GM18861 (cell line): ENCODE measurements around the gene MAML3.
A peak's percentile ranks its signal among the peaks of the same experiment; 100 is the strongest.

Experiments used
- ATAC-seq: cut with Tn5 transposase; IDR thresholded peaks from one replicate; pipeline ENCODE4 v1.9.1; 2021; ENCODE audit not compliant: unreplicated experiment

The MAML3 gene

DNA sequence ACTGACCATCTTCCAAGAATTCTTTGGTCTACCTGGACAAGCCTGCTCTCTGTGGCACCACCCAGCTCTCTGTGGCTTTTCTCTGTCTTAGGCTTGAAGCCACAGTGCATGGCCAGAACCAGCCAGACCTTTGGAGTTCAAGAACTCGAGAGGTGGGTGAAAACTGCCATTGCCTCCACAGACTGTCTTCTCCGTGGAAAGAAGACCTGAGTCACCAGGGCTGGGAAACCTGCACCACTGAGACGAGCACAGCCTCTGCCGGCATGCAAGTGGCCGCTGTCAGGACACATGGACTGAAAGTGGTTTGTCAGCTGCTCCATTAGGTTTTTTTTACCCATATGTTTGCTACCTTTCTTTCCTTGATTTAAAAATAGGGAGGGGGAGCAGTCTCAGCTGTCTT is 413.9 kb downstream of the MAML3 start:
- no peak for ATAC-seq

DNA sequence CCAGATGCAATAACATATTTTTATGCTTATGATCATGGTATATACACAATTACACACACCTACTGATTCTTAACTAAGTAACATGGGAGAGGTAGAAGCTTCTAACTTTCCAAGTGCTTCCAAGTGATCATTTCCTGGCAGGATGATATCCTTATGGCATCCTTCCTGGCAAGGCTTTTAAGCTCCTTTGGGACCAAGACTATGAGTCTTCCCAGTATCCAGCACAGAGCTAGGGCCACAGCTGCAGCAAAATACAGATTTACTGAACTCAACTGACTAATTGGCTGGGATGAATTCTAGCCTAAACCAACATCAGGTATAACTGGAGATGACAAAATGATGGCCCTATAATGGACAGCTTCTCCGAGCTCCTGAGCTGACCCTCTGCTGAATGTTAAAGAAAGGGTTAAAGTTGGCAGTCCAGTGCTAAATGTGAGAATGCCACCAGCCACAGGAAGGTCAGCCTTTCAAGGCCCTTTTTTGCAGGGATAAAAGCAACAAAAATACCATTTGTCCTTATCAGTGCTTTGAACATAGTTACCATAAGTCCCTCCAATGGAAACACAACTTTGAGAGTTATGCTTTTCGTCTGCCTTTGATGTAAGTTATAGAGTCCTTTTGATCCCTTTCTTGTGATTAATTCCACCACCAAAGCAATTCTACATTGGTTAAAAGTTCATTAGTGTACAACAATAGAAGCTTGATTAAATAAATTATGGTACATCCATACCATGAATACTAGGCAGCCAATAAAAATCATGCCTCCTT is 415.0 kb downstream of the MAML3 start:
- ATAC-seq: no peak

DNA sequence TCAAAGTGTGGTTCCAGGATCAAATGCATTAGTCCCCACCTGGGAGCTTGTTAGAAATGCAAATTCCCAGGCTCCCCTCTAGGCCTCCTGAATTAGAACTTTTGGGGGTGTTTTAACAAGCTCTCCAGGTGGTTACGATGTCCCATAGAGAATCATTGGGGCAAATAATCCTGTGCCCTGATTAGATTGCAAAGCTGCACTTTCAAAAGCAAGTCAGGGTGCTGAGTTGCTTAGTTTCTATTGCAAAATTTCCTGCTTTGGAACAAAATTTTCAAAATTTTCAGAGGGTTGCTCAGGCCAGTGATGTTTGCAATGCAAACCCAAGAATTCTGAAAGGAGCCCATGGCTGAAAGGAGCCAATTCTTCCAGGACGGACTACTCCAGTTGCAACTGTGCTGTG is 417.3 kb downstream of the MAML3 start:
- no peak for ATAC-seq

DNA sequence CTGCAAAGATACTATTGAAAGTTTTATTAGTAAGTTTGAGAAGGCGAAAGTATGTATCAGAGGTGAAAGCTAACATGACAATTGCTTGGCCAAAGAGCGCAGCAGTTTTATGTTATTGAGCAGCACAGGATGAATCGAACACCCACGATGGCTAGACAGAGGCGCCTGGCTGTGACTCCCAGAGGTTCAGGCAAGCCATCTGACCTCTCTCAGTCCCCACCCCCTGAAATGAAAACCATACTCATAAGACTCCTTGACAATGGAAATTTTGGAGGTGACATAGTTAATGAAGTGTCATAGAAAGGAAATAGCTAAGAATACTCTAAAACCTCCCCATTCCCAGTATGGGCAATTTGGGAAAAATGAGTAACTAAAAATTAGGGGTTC is 417.7 kb downstream of the MAML3 start:
- no peak for ATAC-seq

DNA sequence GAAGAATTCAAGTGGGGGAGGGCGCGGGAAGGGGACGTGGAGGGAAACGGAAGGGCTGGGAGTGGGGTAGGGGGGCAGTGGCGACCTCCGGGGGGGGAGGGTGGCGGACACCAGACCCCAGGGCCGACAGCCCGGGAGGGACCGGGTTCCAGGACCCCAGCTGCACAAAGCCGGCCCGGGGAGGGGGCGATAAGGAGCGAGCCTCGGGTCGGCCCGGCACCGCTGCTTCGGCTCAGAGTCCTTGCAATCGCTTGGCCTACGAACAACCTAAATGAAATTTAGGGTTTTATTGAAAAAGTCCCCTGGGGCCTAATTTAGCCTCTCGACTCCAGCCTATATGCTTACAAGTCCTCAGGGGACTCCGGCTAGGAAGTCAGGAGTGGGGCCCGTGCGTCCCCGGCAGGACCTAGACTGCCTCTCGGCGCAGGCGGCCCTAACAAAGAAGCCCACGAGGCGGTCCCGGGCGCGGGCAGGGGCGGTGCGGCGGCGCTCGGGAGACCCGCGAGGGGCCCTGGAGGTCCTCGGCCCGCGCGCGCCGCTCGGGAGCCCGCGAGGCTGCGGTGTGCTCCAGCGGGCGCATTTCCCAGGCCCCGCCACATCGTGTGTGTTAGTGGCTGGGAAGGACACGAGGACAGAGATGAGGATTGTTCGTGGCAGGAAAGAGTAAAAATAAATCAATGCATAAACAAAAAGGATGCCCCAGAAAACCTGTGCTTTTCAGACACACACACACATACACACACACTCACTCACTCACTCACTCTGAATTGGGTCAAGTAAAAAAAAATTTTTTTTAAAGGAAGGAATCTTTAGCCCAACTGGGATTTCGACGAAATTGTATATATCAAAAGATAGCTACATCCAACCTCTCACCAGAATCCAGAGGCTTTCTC is 418.4 kb downstream of the MAML3 start:
- ATAC-seq: no peak

DNA sequence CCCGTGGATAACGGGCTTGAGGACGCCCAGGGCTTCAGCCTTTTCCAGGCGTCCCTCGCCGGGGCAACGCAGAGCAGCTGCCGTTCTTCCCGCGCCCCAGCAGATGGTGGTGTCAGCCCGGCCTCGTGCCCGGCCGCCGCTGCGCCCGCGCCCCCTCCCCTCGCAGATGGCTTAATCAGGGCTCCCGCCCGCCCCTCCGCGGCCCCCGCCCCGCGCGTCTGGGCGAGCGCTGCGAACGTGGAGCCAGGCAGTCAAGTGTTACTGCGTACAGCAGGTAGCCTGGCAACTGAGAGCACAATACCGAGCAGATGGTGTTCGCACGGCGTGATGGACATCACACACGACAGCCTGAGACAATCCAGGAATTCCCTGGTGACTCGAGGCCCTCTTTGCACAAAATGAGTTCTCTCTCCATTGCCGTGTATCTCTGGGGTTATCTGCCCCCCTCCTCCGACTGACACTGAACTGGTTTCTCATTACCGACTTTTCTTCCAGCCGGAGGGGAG is 419.1 kb downstream of the MAML3 start:
- peak; percentile 62 for ATAC-seq

DNA sequence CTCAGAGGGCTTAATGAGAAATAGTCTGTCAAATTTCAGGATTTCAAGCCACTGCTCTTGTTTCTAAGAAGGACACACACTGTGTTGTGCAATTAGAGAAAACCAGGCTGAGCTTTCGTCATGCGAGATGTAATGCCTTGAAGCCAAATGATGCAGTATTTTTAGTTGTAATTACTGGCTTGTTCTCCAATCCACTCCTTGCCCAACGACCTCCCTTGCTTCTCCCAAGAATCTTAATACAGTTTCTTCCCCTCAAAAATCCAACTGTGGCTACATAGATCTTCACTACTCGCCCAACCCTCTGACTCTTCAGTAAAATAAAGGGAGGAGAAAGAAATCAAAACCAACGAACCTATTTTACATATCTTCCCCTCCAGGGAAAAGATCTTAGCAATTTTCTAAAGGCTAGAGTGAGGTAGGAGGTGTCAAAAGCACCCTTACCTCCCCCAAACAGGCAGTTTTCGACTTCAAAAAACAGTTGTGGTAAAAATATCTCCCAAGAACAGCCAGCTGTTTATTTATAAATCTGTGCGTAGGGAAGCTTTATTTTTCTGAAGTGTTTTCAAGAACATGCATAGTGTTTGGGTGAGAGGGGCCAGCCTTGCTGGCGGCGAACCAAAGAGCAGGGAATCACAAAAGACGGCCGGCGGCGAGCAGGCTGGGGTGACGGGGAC is 419.6 kb downstream of the MAML3 start:
- ATAC-seq: no peak

DNA sequence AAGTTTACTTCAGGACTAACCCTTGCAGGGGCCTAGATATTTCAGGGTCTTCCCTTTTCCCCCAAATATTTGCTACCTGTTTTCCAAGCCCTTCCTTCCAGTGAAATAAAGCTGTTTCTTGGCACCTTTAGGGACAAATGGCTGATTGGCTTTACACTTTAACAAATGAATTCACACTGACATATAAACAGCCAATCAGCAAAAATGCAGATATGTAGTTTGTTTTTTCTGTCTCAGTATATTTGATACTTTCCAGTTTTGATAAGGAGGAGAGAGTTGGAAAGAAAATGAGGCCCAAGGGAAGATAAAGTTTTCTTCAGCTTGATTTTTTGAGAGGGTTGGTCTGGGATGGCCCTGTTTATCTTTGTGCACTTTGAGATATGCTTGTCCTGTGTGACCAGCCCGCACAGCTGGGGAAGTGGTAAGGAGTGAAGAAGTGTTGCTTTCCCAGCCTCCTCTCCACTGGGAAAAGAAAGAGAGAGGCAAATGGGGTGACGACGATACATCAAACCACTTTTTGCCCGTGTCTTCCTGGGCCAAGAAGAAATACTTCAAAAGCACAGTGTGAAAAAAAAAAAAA is 420.9 kb downstream of the MAML3 start:
- no peak for ATAC-seq

DNA sequence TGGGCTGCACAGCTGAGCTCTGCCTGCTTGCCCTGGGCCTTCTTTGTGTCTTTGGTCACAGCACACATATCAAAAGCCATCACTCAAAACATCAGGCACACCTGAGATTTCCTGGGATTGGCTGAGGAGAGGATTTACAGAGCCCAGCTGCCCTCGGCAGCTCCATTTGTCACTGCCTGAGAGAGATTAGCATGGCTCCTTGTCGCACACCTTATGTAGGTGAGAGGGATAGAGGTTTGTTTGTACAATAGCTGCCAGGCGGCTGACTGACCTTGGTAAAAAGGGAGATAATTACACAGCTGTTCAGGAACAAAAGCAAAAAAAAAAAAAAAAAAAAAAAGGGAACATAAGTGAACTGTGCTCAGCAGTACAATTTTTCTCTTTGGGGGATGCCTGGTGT is 425.1 kb downstream of the MAML3 start:
- no peak for ATAC-seq

DNA sequence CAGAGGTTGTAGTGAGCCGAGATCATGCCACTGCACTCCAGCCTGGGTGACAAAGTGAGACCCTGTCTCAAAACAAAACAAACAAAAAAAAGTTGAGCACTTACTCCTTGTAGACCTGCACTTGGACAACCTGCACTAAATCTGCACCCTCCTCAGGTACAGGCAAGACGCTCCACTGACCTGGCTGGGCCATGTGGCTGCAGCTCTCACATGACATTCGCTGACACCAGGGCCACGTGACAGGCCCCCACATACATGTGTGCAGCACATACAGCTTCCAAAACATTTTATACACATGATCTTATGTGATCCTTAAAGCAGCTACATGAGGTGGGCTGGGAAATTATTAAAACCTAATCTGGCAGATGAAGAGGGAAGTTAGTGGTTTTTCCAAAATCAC is 425.8 kb downstream of the MAML3 start:
- no peak for ATAC-seq

DNA sequence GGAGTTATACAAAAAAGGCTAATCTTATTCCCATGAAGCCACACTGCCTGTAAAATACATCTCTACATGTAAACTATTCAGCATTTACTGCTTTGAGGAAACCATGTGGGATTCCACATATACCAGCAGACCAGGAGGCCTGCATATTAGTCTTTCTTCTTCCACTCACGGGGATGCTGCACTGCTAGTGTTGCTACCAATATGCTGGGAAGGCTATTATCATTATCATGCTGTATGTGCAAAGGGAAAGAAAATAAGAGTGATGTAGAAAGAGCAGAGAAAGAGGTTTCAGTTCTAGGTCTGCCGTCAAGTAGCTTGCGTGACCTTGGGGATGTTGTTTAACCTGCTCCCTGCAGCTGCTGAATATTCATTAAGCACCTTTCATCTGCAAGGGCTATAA is 427.4 kb downstream of the MAML3 start:
- no peak for ATAC-seq

DNA sequence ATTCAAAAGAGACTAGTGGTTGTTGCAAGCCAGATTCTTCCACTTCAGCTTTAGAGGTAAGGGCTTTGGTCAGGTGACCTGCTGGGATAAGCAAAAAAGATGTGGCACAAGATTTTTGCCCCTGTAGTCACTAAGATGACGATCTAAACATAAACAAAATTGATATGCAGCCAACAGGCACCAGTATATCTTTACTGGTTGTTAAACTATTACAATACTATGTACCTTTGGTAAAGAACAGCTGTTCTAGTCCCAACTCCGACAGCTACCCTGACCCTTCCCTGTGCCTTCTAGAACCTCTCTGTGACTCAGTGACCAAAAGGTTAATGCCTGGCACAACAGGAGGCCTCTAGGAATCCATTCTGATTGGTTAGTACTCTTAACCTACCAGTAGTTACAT is 428.7 kb downstream of the MAML3 start:
- no peak for ATAC-seq

DNA sequence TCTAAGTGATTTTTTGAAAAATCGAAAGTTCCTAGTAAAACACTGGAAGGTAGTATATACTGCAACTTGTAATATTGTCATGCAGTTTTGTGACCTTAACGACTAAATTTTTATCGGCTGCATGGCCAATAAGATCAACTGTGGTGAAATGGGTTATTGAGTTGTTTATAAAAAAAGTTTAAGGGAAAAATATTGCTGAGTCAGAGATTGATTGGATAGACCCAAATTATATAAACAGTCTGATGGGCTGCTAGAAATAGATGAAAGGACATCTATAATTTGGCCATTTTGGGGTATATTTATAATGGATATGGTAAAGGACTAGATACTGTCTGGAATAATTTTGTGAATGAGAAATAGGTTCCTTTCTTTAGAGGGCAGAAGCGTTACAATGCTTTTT is 432.2 kb downstream of the MAML3 start:
- ATAC-seq: no peak

DNA sequence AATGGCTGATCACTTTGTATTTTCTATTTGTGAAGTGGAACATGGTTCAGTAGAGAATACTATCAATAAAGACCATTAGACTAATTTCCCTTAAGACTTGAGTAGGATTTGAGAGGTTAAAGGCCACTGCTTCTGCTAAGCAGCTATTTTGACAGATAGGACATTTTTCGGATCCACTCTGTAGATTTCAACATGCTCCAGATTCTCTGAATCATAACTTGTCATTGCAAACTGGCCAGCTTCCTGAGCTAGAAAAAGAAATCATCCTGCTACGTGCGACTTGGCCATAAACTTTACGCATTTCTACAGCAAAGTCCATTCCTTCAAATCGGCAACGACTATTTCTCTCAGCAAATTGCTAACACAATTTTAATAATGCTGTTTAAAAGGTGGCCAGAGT is 433.2 kb downstream of the MAML3 start:
- ATAC-seq: no peak

DNA sequence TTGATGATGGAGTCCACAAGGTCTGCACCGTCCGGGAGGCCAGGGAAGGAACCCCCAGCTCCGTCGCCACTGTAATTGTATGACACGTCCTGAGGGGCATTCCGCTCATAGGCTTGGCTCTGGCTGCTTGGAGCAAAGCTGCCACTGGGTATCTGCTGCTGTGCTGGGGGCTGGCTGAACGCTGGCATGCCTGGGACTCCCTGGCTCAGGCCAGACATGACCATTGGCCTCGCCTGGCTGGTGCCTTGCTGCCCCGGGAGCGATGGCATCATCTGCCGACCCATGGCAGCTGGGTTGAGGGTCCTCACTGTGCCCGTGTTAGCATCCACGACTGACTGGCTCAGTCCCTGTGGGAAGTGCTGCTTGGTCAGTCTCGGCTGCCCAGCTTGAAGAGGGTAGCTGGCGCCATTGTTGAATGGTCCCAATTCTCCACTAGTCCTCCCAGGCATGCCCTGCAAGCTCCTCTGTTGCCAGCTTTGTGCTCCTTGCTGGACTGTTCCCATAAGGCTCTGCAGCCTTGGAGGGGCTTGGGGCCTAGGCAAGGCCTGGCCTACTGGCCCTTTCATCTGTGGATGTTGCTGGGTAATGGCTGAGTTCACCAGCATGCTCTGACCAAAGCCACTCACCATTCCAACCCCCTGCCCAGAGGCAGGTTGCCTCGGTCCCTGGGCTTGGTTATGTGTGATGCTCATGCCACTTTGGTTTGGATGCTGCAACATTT is 434.4 kb downstream of the MAML3 start:
- no peak for ATAC-seq

DNA sequence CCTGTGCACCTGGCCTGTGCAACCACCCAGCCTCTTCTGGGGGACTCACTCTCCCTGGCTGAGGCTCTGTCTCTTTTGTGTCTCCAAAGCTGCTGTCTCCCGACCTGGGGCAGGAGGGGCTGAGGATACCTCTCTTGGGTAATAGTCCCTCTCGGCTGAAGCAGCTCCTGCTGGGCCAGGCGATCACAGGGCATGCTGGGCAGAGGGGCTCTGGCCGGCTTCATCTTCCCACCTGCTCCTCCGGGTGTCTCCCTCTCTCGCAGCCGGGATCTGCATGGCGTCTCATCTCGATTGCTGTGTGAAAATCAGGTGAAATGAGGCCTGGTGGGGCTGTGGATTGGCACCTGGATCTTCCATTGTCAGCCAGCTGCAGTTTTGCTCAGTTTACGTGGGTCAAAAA is 435.2 kb downstream of the MAML3 start:
- ATAC-seq: no peak

DNA sequence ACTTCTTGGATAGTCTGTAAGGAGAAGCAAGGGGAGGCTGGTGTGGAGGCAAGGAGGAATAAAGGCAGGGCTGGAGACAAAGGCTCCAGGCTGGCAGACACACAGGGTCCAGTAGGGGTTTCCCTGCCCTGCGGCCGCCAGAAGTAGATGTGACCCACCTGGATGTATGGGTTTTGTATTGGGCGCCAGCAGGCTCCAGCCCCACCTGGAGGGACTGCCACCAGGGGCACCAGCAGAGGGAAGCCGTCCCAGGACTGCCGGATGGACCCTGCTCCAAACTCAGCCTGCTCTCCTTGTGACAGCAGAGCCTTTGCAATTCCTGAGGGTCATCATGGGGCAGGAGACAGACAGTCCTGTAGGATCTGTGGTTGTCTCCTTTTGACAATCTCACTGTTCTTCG is 435.6 kb downstream of the MAML3 start:
- no peak for ATAC-seq

DNA sequence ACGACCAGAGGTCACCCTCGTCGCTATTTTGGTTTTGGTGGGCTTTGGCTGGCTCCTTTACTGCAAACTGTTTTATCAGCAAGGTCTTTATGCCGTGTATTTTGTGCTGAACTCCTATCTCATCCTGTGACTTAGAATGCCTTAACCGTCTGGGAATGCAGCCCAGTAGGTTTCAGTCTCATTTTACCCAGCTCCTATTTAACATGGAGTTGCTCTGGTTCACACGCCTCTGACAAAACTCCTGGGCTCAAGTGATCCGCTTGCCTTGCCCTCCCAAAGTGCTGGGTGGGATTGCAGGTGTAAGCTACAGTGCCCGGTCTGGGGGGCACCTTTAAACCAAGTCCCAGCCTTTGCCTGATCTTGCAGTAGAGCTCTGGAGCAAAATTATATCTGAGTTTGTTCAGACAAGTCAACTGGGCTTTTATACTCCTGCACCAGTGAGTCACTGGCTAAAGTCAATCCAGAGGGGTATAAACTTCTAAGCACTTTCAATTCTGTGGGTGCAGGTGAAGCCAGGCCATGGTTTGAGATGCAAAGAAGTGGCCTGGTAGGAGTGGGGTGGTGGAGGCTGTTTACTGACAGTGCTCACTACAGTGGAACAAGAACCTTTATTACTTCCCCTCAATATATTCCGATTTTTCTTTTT is 438.1 kb downstream of the MAML3 start:
- no peak for ATAC-seq

DNA sequence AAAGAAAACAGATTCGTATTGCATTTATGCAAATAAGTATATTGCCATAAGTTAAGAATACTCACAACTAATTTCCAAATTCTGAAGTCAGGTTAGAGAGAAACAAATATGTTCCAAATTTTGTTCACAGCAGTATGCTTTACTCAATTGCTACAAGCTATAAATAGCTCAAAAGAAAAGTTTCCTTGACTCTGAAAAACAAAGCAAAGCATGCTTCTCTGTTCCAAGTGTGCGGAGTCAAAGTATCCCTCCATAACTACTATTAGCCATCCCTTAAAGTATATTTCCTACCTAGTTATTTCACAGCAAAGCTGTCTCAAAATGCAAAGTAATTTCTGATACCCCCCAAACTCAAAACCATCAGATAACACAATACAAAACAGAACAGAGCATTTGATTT is 441.1 kb downstream of the MAML3 start:
- no peak for ATAC-seq

DNA sequence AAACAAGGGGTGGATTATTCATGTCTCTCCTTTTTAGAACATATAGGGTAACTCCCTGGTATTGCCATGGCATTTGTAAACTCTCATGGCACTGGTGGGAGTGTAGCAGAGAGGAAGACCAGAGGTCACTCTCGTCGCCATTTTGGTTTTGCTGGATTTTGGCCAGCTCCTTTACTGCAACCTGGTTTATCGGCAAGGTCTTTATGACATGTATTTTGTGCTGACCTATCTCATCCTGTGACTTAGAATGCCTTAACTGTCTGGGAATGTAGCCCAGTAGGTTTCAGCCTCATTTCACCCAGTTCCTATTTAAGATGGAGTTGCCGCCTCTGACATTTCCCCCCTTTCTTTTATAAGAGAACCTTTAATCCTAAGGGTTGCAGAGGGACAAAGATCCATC is 442.5 kb downstream of the MAML3 start:
- ATAC-seq: no peak
